ENCODE measurements around the gene NTF3.

- TF ChIP-seq, protein P1, sequence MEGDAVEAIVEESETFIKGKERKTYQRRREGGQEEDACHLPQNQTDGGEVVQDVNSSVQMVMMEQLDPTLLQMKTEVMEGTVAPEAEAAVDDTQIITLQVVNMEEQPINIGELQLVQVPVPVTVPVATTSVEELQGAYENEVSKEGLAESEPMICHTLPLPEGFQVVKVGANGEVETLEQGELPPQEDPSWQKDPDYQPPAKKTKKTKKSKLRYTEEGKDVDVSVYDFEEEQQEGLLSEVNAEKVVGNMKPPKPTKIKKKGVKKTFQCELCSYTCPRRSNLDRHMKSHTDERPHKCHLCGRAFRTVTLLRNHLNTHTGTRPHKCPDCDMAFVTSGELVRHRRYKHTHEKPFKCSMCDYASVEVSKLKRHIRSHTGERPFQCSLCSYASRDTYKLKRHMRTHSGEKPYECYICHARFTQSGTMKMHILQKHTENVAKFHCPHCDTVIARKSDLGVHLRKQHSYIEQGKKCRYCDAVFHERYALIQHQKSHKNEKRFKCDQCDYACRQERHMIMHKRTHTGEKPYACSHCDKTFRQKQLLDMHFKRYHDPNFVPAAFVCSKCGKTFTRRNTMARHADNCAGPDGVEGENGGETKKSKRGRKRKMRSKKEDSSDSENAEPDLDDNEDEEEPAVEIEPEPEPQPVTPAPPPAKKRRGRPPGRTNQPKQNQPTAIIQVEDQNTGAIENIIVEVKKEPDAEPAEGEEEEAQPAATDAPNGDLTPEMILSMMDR (IDR thresholded peaks at IDR 0.05) = no peak
- TF ChIP-seq POLR2A (IDR thresholded peaks at IDR 0.05) = no peak
- no peak for TF ChIP-seq POLR2AphosphoS5 (IDR thresholded peaks at IDR 0.05)
Observed at GRCh38 chr12:5433845-5434646, 2.1 kb downstream of the NTF3 start.

All from prostate gland (tissue), 2 donors.